ENCODE results near the gene CHST14.

GRCh38 chr15:40489274-40490175 is 18.7 kb downstream of the CHST14 start:
- no peak for TF ChIP-seq CTCF (conservative IDR thresholded peaks at IDR 0.05; ENCODE audit: low read depth, low read length)
- no peak for TF ChIP-seq EZH2 (IDR thresholded peaks at IDR 0.05; ENCODE audit: borderline replicate concordance, low read depth, low read length, poor library complexity, severe bottlenecking)
